HG02623 (cell line): ENCODE measurements around the gene PAK6.

Experiments used
- ATAC-seq: cut with Tn5 transposase; IDR thresholded peaks from one replicate; pipeline ENCODE4 v1.9.1; 2021; ENCODE audit warnings: moderate library complexity; ENCODE audit not compliant: unreplicated experiment

PAK6 gene

DNA sequence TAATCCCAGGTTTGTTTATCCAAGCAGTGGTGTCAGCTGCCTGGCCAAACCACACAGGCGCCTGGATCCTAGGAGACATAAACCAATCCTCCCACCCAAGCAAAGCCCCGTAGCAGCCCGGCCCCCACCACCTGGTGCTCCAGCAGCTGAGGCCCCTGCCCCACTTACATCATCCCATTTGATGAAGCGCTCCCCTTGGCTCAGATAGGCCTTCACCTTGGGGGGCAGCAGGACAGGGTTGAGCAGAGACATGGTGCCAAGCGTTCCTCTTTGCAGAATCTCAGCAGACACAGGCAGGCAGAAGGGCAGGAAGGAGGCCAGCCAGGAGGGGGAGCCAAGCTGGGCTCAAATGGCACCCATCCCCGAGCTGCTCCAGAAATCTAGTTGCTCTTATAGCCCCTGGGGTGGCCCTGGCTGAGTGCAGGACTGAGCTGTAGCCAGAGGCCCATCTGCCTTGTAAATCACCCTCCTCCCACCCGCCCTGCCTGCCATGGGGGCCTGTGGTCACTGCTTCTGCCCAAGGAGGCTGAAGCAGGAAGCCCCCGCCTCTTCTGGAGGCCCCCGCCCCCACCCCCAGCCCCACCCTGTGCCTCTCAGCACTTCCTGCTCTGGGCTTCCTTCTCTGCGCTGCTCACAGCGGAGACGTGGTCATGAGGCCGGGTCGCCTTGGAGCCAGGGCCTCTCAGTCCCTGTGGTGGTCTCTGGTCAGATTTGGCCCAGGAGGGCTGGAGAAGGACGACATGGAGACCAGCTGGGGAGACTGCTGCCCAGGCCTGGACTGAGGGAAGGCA is 68.8 kb downstream of the PAK6 start, which contains the start of gene PLCB2:
TSS of gene PLCB2 (minus strand) at position 515 of the 791 bp plus-strand sequence. CDS start at position 252, 263 bp downstream.
- peak; percentile 54 for ATAC-seq

DNA sequence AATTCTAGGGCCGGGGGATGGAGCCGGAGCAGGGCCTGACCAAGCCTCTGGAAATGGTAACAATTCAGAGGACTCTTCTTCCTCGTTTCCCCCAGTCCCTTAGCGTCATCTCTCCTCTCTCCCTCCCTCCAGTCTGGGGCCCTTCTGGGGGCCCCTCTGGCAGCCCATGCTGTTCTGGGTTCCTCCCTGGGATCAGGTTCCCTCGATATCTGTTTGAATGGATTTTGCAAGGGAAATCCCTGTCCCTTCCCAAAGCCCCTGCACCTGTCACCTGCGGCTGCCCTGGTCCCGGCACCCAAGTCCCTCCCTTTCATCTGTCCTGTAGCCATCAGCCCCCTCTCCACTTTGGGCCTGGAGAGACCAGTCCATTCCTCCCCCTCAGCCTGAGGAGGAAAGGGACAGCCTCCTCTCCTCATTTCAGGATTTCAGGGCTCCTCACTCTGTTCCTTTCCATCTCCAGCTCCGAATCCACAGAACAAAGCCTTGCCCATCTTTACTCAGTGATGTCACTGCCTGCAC is 70.5 kb downstream of the PAK6 start:
- no peak for ATAC-seq

GRCh38 chr15:40310001-40310959 is 71.4 kb downstream of the PAK6 start:
- no peak for ATAC-seq

- no peak for ATAC-seq
These were observed 72.1 kb downstream of the PAK6 start for GRCh38 chr15:40310993-40311392.

DNA sequence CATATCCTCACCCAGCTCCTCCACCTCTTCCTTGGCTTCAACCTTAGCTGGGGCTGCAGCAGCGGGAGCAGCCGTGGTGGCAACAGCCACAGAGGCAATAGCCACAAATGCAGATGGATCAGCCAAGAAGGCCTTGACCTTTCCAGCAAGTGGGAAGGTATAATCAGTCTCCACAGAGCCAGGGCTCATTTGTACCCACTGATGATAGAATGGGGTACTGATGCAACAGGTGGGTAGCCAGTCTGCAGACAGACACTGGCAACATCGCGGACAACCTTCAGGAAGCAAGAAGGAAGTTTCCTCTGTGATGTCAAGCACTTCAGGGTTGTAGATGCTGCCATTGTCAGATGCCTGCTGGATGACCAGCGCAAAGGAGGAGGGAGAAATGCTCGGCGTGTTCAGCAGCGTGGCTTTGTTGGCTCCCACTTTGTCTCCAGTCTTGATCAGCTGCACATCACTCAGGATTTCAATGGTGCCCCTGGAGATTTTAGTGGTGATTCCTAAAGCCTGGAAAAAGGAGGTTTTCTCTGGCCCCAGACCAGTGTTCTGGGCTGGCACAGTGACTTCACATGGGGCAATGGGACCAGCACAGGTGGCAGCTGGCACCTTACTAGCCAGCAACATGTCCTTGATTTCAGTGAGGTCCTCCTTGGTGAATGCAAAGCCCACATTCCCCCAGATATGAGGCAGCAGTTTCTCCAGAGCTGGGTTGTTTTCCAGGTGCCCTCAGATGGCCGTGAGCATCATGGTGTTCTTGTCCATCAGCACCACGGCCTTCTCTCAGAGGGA is 73.7 kb downstream of the PAK6 start:
- no peak for ATAC-seq

GRCh38 chr15:40313531-40314398 is 74.9 kb downstream of the PAK6 start:
- no peak for ATAC-seq

- no peak for ATAC-seq
These were observed 75.9 kb downstream of the PAK6 start for GRCh38 chr15:40314723-40315276.

- ATAC-seq, result no peak
These were observed 78.1 kb downstream of the PAK6 start for GRCh38 chr15:40316931-40317330.

- no peak for ATAC-seq
These were observed 78.7 kb downstream of the PAK6 start for GRCh38 chr15:40317580-40317979.

GRCh38 chr15:40320409-40320808 is 81.5 kb downstream of the PAK6 start:
- ATAC-seq, result no peak

DNA sequence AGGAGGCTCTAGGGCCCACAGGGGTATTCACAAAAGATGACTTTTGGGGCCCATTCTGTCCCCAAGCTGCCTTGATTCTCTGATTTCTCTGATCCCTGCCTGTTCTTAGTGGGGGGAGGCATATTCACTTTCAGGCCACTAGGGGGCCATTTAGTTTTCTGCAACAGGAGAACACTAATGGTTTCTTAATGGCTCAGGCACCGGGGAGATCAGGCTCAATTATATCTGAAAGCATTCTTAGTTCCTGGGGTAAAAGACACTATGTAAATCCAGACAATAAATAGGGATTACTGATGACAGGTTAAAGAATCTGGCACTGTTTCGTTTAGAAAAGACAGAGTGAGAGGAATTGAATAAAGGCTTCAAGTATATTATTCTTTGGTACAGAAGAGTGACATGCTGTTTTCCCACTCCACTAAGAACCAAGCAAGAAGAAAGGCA is 82.1 kb downstream of the PAK6 start:
- no peak for ATAC-seq

- ATAC-seq, result no peak
These were observed 83.8 kb downstream of the PAK6 start for GRCh38 chr15:40322531-40323238.

GRCh38 chr15:40323239-40323952 is 84.5 kb downstream of the PAK6 start, which contains the start of gene INAFM2:
INAFM2 (plus strand) TSS chr15:40323692; CDS start chr15:40324056, 364 bp downstream.
- ATAC-seq, result peak; percentile 82

DNA sequence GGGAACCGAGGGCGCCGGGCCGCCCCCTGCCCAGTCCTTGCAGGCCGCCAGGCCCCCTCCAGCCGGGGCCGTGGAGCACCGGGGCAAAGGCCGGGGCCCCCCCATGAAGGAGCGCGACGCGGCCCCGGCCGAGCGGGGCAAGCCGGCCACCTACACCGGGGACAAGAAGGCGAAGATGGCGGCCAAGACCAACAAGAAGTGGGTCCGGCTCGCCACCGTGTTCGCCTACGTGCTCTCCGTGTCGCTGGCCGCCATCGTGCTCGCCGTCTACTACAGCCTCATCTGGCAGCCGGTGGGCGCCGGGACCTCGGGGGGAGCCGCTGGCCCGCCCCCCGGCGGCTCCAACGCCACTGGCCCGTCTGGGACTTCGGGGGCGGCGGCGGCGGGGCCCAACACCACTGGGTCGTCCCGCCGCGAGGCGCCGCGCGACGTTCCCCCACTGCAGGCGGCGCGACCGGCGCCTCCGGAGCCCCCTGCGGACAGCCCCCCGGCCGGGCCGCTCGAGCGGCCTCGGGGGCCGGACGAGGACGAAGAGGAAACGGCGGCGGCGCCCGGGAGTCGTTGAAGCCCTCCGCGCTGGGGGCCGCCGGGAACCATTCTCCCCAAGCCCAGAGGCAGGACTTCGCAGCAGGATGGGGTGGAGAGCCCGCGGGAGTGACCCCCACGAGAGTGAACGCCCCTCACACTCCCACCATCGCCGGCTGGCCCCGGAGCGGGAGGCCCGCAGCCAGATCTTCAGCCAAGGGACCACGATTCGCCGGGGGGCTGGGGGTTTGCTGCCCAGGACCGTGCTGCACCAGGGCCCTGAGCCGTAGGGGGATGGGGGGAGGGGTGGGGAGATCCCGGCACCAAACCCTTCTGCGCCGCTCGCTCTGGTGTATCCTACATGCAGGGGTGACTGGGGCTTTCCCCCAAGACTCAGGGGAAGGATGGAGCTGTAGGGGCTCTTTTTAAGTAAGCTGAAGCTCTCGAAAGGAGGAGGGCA is 85.4 kb downstream of the PAK6 start:
- ATAC-seq, result peak; percentile 18

GRCh38 chr15:40325188-40325587 is 86.3 kb downstream of the PAK6 start:
- ATAC-seq, result no peak

DNA sequence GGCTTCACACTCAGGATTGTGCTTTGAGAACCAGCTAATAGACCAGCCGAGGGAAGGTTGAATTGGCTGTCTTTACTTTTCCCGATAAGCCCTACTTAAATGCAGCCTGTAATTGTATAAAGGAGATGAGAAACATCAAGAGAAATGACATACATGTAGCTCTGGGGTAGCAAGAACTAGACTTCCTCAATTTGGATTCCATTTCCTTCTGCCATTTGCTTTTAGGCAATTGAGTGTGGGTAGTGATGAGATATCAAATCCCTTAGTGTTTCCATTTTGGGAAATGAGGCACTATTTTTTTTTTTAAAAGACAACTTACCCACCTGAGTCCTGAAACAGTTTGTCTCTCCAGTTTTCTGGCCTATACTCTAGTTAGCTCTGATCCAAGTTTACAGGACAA is 86.8 kb downstream of the PAK6 start:
- no peak for ATAC-seq
